ENCODE measurements around the gene TMOD4. TPM values are rescaled to one million over a fixed set of nuclear protein-coding genes. Genes with fewer than 3 reads are reported as not detected.

TMOD4 gene
- total and polyA plus RNA-seq, 10 of the 15 experiments (the other 5 are each of a cell fraction or from before 2014, with no cell fraction given) = 0.30 to 1.2 (median 0.50) TPM; not detected in 1

DNA sequence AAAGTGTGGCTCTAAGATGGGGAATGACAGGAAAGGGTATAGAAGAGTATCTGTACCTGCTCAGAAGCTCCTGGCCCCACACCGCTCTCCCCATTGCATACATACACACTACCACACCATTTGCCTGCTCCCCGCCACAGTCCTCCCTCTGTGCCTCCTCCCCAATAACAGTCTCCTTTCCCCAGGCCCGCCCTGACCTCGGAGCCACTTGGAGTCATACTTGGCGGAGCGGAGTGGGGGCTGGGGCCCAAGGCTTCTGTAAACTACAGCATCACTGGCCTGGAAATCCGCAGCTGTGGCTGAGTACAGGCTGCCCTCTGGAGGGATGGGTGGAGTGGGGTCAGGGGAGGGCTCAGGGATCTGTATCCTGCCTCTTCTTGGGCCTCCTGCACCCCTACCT, 38.0 kb downstream of the TMOD4 start (continued):
- TF ChIP-seq SMC3 (IDR thresholded peaks at IDR 0.05; ENCODE audit: borderline replicate concordance, low read length) (no peak), MTA3 (IDR thresholded peaks at IDR 0.05; ENCODE audit: borderline replicate concordance, low read length) (no peak), YBX1 (IDR thresholded peaks at IDR 0.05) (no peak), FOXK2 (IDR thresholded peaks at IDR 0.05) (no peak)
- TF ChIP-seq, protein P1, sequence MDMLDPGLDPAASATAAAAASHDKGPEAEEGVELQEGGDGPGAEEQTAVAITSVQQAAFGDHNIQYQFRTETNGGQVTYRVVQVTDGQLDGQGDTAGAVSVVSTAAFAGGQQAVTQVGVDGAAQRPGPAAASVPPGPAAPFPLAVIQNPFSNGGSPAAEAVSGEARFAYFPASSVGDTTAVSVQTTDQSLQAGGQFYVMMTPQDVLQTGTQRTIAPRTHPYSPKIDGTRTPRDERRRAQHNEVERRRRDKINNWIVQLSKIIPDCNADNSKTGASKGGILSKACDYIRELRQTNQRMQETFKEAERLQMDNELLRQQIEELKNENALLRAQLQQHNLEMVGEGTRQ (IDR thresholded peaks at IDR 0.05; ENCODE audit: borderline replicate concordance, low read depth, low read length) = no peak

DNA sequence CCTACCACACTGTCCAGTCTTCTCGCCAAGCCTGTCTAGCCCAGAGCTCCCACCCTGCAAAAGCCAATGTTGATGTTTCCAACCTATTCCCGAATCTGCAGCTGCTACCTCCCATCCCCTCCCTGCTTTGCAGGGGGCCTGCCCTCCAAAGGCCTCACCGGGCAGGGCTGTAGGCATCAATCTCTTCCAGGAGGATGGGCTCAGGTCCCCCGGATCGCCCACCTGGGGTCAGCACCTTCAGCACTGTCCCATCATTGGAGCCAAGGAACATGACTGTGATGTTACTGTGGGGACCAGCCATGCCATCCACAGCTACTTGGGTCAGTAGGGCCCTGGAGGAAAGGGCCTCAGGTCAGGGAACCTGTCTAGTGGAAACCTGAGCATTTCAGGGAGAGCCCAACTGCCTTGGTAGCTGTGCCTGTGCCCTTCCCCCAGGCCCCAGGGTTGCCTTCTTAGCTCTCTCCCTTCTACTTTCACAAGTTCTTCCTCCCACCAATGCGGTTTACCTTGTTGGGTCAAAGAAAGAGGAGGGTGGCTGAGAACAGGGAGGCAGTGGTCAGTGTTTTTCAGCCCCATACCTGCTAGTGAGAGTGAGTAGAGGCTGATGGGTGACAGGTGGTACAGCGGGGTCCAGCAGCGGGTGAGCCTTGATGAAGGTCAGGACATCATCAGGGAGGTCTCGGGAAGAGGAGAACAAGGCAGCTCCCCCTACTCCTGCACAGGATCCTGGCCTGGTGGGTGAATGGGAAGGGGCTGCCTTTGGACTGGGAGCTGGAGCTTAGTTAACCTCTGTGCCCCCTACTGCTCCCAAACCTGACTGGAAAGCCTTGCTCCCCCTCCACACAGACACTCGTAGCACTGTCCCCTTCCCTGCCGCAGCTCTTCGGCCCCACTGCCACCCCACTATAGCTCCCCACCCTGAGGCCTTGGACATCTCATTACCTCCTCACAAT, 40.1 kb downstream of the TMOD4 start:
- FAIRE-seq (no peak), ATAC-seq (peak; percentile 22), DNase-seq (ENCODE audit: low read depth, low spot score) (no peak)
- RAD21 ChIA-PET (ENCODE audit: unreplicated experiment) = interaction anchor here (1.1 to 1.2 kb wide), 2 partner anchors 21 to 32 kb away, joined by 3 to 5 read pairs; partner anchors contain the start of gene TNFAIP8L2
- CTCF ChIA-PET = interaction anchor here (1.5 to 2.6 kb wide), 3 partner anchors 19 to 36 kb away, joined by 4 to 15 read pairs (median 7); no protein-coding TSS in a partner anchor
- H3K9ac ChIP-seq (ENCODE audit: control insufficient read depth, insufficient read depth, low read length) = no peak overlapping the region
- H3K4me2 ChIP-seq (ENCODE audit: control insufficient read depth, insufficient read depth) = no peak overlapping the region
- H3K9me3 ChIP-seq (replicated peaks; ENCODE audit: control insufficient read depth, insufficient read depth, low read length) = no peaks in the 10 kb centered on the region
- in situ Hi-C loops (cut with MboI) (no loop called here), intact Hi-C loops (cut with micrococcal nuclease; ENCODE audit: unreplicated experiment) (no loop called here)
- H3K79me2 ChIP-seq (ENCODE audit: control insufficient read depth, insufficient read depth, low read length) = no peaks in the 10 kb centered on the region
- no peaks in the 10 kb centered on the region for H3K27me3 ChIP-seq (replicated peaks in 1 of 2; ENCODE audit: control insufficient read depth in 2 of 2, insufficient read depth in 2 of 2, low read length in 1 of 2)
- SMC1A ChIA-PET (ENCODE audit: uncharacterized antibody, unreplicated experiment) = no interaction called here
- peaks cover 8% of the 10 kb centered on the region; the same call in 1 of the 2 replicates for H3K4me1 ChIP-seq (ENCODE audit: control insufficient read depth, insufficient read depth, low read length)
- no peak overlapping the region for H3K4me3 ChIP-seq
- H2AFZ ChIP-seq (ENCODE audit: control insufficient read depth, low read depth, low read length) = no peak overlapping the region
- WGBS (ENCODE audit: insufficient coverage, insufficient replicate concordance, low lambda C conversion rate, missing lambda C conversion rate) = 51% methylated on average over 12 of the region's 12 CpGs
- no TSS peak for BruUV-seq (replicated peaks)
- H3K27ac ChIP-seq (ENCODE audit: control insufficient read depth, insufficient read depth) = no peak overlapping the region
- no peak for TF ChIP-seq TCF7 (IDR thresholded peaks at IDR 0.05; ENCODE audit: borderline replicate concordance)
- no peak for TF ChIP-seq GABPA (IDR thresholded peaks at IDR 0.05; ENCODE audit: low read depth)
- no peak for TF ChIP-seq IKZF1 (conservative IDR thresholded peaks at IDR 0.05)
- TF ChIP-seq CHD4 (IDR thresholded peaks at IDR 0.05) = no peak
- peak; percentile 76 for TF ChIP-seq RUNX3 (IDR thresholded peaks at IDR 0.05; ENCODE audit: low read length)
- TF ChIP-seq PAX5 (IDR thresholded peaks at IDR 0.05; ENCODE audit: borderline replicate concordance, low read depth, low read length) = peak; percentile 31; the same call in 1 of the 2 replicates
- TF ChIP-seq FOXM1 (IDR thresholded peaks at IDR 0.05; ENCODE audit: low read depth, low read length) = no peak
- no peak for TF ChIP-seq STAT1 (conservative IDR thresholded peaks at IDR 0.05)
- POLR2A ChIA-PET = no interaction called here
- H3K36me3 ChIP-seq (ENCODE audit: control insufficient read depth in 2 of 2, insufficient read depth in 2 of 2, low read length in 1 of 2) = no peaks in the 10 kb centered on the region
- no peaks in the 10 kb centered on the region for H4K20me1 ChIP-seq (ENCODE audit: control insufficient read depth, insufficient read depth)

Data from GM12878 (cell line).